Measurements from ENCODE around the gene CDC42EP4.
A peak's percentile ranks its signal among the peaks of the same experiment; 100 is the strongest.

CDC42EP4 gene, protein sequence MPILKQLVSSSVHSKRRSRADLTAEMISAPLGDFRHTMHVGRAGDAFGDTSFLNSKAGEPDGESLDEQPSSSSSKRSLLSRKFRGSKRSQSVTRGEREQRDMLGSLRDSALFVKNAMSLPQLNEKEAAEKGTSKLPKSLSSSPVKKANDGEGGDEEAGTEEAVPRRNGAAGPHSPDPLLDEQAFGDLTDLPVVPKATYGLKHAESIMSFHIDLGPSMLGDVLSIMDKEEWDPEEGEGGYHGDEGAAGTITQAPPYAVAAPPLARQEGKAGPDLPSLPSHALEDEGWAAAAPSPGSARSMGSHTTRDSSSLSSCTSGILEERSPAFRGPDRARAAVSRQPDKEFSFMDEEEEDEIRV

DNA sequence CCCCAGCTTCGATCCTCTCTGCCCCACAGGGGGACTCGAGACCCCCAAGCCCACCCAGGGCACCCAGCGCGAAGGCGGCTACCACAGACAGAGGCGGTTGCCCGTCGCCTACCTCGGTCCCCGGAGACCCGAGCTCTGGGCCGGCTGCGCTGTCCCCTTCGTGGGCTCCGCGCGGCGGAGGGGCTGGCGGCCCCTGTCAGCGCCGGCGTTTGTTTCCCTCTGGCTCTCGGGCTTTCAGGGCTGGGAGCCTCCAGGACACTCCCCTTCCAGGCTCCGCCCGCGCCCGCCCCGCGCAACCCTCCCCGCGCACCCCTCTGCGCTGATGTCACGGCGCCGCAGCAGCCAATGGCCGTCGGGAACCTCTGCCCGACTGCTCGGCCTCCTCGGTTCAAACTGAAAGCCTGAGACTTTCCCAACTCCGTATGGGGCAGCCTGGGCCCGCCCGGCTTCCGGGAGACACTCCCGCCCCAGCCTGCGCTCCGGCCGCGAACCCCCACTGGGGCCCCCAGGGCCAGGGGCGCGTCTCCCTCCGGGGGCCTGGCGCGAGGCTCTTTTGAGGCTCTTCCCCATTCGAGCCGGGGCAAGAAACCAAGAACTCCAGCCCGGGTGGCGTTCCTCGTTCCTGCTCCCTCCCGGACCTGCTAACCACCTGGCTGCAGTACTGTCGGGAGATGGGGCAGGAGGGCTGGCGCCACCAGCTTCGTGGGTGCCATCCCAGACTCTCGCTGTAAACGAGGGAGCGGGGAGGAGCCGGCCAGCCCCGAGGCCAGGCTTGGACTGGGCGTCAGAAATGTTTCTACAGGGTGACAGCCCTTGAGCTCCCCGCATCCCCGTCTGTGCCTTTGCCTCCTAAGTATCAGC is at the start of gene CDC42EP4:
Gene CDC42EP4 (minus strand): TSS at position 221 of the 861 bp plus-strand sequence. CDS start 25,501 bp downstream, outside the sequence.
- peak within 1 kb of the TSS; percentile 99 for H3K27ac ChIP-seq
- TF ChIP-seq, protein P1, sequence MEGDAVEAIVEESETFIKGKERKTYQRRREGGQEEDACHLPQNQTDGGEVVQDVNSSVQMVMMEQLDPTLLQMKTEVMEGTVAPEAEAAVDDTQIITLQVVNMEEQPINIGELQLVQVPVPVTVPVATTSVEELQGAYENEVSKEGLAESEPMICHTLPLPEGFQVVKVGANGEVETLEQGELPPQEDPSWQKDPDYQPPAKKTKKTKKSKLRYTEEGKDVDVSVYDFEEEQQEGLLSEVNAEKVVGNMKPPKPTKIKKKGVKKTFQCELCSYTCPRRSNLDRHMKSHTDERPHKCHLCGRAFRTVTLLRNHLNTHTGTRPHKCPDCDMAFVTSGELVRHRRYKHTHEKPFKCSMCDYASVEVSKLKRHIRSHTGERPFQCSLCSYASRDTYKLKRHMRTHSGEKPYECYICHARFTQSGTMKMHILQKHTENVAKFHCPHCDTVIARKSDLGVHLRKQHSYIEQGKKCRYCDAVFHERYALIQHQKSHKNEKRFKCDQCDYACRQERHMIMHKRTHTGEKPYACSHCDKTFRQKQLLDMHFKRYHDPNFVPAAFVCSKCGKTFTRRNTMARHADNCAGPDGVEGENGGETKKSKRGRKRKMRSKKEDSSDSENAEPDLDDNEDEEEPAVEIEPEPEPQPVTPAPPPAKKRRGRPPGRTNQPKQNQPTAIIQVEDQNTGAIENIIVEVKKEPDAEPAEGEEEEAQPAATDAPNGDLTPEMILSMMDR (conservative IDR thresholded peaks at IDR 0.05) = no peak
- TF ChIP-seq ZFX (IDR thresholded peaks at IDR 0.05) = peak; percentile 31; the same call in 1 of the 2 replicates

DNA sequence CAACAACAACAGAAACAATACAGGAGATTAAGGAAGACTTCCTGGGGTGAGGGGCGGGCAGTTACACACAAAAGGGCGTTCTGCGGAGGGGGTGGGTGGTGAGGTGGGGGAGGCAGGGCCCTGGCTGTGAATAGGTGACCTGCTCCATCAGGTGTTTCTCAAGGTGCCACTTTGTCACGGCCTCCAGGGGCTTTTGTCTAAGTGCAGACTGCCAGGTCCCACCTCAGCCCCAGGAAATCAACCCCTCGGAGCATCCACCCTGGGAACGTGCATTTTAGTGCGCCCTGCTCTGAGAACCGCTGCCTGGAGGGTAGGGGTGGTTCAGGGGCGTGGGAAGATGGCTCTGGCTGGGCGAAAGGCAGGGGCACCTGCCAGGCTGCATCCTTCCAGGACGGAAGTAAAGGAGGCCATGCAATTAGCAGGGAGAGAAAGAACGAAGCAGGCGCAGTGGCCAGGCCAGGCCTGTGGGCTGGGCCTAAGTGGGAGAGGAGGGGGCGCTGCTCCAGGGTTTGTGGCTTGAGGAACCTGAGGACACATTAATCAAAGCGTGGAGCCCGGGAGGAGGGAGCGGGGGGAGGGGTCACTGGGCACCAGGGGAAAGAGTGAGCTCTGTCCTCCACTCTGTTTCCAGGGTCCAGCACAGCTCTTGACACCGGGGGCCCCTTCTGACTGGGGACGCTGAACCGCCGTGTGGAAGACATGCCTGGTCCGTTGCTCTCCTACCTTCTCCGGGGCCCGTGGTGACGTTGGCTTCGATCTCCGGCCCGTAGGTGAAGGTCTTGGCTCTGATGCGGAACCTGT is 49.4 kb upstream of the CDC42EP4 start:
- no peak for TF ChIP-seq ZFX (IDR thresholded peaks at IDR 0.05)
- TF ChIP-seq, protein P1 (conservative IDR thresholded peaks at IDR 0.05) = no peak
- peak overlapping the region; percentile 68 for H3K27ac ChIP-seq

DNA sequence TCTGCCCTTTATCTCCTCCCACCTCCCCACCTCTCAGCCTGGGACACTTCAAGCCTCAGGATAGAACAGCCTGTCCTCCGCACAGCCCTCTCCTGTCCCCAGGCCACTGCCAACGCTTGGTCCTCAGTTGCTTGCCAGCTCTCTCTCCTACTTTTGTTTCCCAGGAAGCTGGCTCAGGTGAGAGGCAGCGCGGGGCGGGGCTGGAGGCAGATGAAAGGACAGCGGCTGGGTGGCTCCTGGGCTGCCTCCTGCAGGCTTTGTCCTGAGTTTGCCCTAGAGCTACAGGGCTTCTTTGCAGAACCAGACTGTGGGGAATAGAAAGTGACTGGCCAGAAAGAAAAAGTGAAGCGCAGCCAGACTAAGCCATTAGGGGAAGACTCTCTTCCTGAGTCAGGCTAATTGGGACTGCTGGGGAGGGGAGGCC is 48.2 kb upstream of the CDC42EP4 start:
- TF ChIP-seq, protein P1 (conservative IDR thresholded peaks at IDR 0.05) = peak; percentile 69; the same call in 1 of the 2 replicates
- TF ChIP-seq ZFX (IDR thresholded peaks at IDR 0.05) = no peak
- peak overlapping the region; percentile 68 for H3K27ac ChIP-seq

DNA sequence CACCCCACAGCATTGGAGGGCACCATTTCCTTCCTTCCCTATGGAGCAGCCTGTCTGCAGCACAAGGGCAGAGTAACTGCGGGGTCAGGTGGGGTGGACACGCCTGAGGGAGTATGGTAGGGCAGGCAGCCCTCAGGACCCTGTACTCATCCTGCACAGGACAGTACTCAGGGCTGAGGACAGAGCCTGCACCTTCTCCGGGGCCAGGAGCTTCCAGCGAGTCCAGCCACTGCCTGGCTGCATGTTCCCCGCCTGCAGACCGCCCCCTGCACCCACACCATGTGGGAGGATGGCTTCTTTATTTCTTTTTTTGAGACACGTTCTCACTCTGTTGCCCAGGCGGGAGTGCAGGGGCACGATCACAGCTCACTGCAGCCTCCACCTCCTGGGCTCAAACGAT is 47.6 kb upstream of the CDC42EP4 start:
- peak overlapping the region; percentile 68 for H3K27ac ChIP-seq
- no peak for TF ChIP-seq ZFX (IDR thresholded peaks at IDR 0.05)

DNA sequence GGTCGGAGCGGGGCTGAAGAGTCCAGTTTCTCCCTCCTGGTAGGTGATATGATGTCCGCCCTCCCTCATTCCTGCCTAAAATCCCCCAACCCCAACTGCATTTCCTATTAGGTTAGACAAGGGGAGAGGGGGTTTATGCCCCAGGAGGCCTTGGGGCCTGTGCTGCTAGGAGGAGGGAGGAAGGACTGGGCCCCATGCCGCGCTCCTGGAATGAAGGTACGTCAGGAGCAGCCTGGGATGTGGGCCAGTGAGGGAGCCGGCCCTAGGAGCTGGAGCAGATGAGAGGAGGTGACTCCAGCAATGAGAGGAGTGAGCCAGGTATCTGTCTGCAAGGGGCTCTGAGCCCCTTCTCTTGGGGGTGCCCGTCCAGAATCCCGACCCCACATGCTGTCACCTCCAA is 46.9 kb upstream of the CDC42EP4 start:
- TF ChIP-seq, protein P1 (conservative IDR thresholded peaks at IDR 0.05) = no peak
- TF ChIP-seq ZFX (IDR thresholded peaks at IDR 0.05) = no peak
- H3K27ac ChIP-seq = peak overlapping the region; percentile 68

DNA sequence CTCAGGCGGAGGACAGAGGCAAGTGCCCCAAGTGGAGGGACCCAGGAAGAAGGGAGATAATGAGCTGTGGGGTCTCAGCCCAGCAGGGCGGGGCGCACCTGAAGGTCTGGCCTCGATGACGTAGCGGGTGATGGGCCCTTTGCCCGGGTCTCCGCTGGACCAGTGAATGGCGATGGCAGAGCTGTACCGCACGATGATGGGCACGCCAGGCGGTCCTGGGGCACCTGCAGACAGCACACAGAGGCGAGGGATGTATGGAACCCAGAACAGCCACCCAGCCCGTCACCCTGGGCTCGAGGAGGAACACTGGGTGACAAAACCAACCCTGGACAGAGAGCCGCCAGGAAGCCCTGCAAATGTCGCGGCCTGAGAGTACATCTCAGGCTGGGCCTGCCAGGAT is 46.2 kb upstream of the CDC42EP4 start:
- H3K27ac ChIP-seq = no peak overlapping the region
- TF ChIP-seq, protein P1 (conservative IDR thresholded peaks at IDR 0.05) = no peak
- TF ChIP-seq ZFX (IDR thresholded peaks at IDR 0.05) = no peak

DNA sequence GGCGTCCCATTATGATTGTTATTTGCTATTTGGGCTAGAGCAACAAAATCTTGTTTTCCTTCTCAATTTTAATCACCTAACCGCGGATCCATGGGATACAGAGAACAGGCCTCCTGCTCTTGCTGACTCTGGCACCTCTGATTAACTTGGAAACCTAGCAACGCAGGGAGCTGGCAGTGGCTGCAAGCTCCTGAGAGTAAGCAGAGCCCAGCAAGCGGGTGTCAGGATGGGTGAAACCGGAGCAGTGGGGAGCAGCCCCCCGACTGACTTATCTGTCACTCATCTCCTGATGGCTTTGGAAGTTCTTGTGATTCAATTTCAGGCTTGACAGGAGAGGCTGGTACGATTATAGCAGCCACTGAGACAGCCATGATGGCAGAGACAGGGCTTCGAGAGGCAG is 45.5 kb upstream of the CDC42EP4 start:
- TF ChIP-seq, protein P1 (conservative IDR thresholded peaks at IDR 0.05) = no peak
- no peak for TF ChIP-seq ZFX (IDR thresholded peaks at IDR 0.05)
- H3K27ac ChIP-seq = no peak overlapping the region
